Heart left ventricle (tissue), 16 donors: Measurements from ENCODE around the gene PRDM16. TPM values are rescaled to one million over a fixed set of nuclear protein-coding genes. Genes with fewer than 3 reads are reported as not detected.

Source experiments
- ATAC-seq, 4 donors: fragments of 200-7000 bp; cut with Tn5 transposase; one replicate each; pipeline ENCODE4 v1.9.1; 2020 to 2022; ENCODE audit warnings: moderate library complexity in 4 of 4, mild to moderate bottlenecking in 3 of 4, moderate number of reproducible peaks in 1 of 4
- DNase-seq, 5 donors: peaks; one replicate each; pipeline ENCODE4 v3.0.0-alpha.2; 2020
- H3K27ac ChIP-seq, 12 donors: fragments of 200-600 bp; sonication (generic) in 4 of 12; one replicate each; pipeline versions ENCODE4 v1.5.0 to v1.8.0; 2016 to 2022; ENCODE audit warnings: mild to moderate bottlenecking in 2 of 12
- H3K27me3 ChIP-seq, 9 donors: fragments of 200-600 bp; sonication (generic) in 2 of 9; one replicate each; pipeline versions ENCODE4 v1.5.1 to v1.8.0; 2016 to 2022; ENCODE audit warnings: mild to moderate bottlenecking in 3 of 9
- H3K36me3 ChIP-seq, 9 donors: fragments of 200-600 bp; sonication (generic) in 2 of 9; one replicate each; pipeline versions ENCODE4 v1.5.0 to v1.8.0; 2018 to 2022; ENCODE audit warnings: mild to moderate bottlenecking in 2 of 9
- H3K4me1 ChIP-seq, 12 donors: fragments of 200-600 bp; sonication (generic) in 4 of 12; one replicate each; pipeline versions ENCODE4 v1.5.0 to v1.8.0; 2016 to 2022; ENCODE audit warnings: mild to moderate bottlenecking in 3 of 12
- H3K4me3 ChIP-seq, 12 donors: fragments of 200-600 bp; sonication (generic) in 4 of 12; one replicate each; pipeline versions ENCODE4 v1.5.0 to v1.8.0; 2017 to 2022; ENCODE audit warnings: mild to moderate bottlenecking in 9 of 12, moderate library complexity in 4 of 12
- H3K9me3 ChIP-seq, 12 donors: fragments of 200-600 bp; sonication (generic) in 4 of 12; one replicate each; pipeline versions ENCODE4 v1.5.0 to v1.8.0; 2016 to 2022; ENCODE audit warnings: mild to moderate bottlenecking in 1 of 12
- CTCF ChIP-seq, 12 donors: fragments of 200-600 bp; sonication (generic) in 4 of 12; IDR thresholded peaks; one replicate each; pipeline versions ENCODE4 v1.5.0 to v1.8.0; 2018 to 2022; ENCODE audit warnings: antibody characterized with exemption in 12 of 12, mild to moderate bottlenecking in 5 of 12
- POLR2A ChIP-seq, 2 donors: fragments of 450-650 bp; IDR thresholded peaks; one replicate each; pipeline ENCODE4 v1.6.1; 2017; ENCODE audit warnings: antibody characterized with exemption in 2 of 2, mild to moderate bottlenecking in 2 of 2, moderate library complexity in 2 of 2
- WGBS, 4 donors: extraction: QIAGEN DNeasy Blood & Tissue Kit in 2 of 4; methylation state at CpG; one replicate each; pipeline versions ENCODE4 v1.1.5 to v1.1.7; 2013 to 2018; 5-methylcytosine and 5-hydroxymethylcytosine counted together
- intact Hi-C, 10 donors: fragments of 100-400 bp; cut with DNase I; formaldehyde crosslinking; loops; one replicate each; pipeline versions ENCODE4 v1.11.1 to v1.14.2; 2022
- polyA plus RNA-seq, 2 donors: library from polyadenylated mRNA; stranded (reverse); fragments of 200-250 nt; gene quantifications; one replicate each; pipeline ENCODE4 v1.2.3, GENCODE V29; 2013
- total RNA-seq, 9 donors: library from RNA; depleted of rRNA in 2 of 9; stranded (reverse); fragments of >200 nt in 2 of 9; fragmentation: NEBNext Ultra II Directional in 3 of 9; extraction: Animal tissue kit (Norgen Biotek cat#: 25700) in 3 of 9; gene quantifications; one replicate each; pipeline versions ENCODE4 v1.1.0 to v1.2.4, GENCODE V29; 2016 to 2023
- donor health status: ischemic (EF 13 %, LVEDD 7.1; RV severe dilation, severe dysfunction).
- donor health status: healthy with polysubstance abuse.
- donor health status: DM: no; HTN: yes; CAD: no.
- donor health status: DM: no; HTN: no; CAD: no.
- donor health status: ischemic (EF 25% LVEDD 6.9; RV normal size, moderate dysfunction).
- donor health status: ischemic (EF 25% LVEDD 5.7; RV mildly dilated, moderate dysfunction).
- donor health status: healthy.
- donor health status: DM: yes; HTN: yes; CAD: no.
- donor health status: ischemic (EF 35%, LVEDD 5.7; RV mildly dilated, moderate dysfunction).
- donor health status: nonischemic (EF 11% LVEDD 7.7; RV severe dilation, severe dysfunction).
- donor health status: DM: yes; HTN: yes; CAD: no.
- donor health status: PGD.
- donor health status: ischemic (EF 29% LVEDD 5.4; RV normal size, mild dysfunction).
- donor health status: nonischemic (EF 23%, LVEDD 6.1; RV moderate dilation, normal function).

Gene PRDM16
- total and polyA plus RNA-seq, 11 donors = 6.0 to 22.7 (median 14.0) TPM

GRCh38 chr1:3052501-3052900 is 16.5 kb upstream of the PRDM16 start:
- intact Hi-C loops = no loop called here
- peaks cover 0 to 15% (median 0%) of the 10 kb centered on the region in 9 donors for H3K27me3 ChIP-seq
- no peak overlapping the region for H3K27ac ChIP-seq
- no peak overlapping the region for H3K4me3 ChIP-seq
- H3K36me3 ChIP-seq = no peaks in the 10 kb centered on the region
- TF ChIP-seq CTCF (IDR thresholded peaks at IDR 0.05) (no peak), POLR2A (IDR thresholded peaks at IDR 0.05) (no peak)
- 85 to 98% (median 89%) methylated on average over 4 to 5 of the region's 5 CpGs for WGBS, 4 donors
- H3K4me1 ChIP-seq = no peaks in the 10 kb centered on the region
- DNase-seq = peak in 2 of 5 donors; percentile 9 to 21
- no peaks in the 10 kb centered on the region for H3K9me3 ChIP-seq
- no peak for ATAC-seq

GRCh38 chr1:3053366-3053980 is 15.5 kb upstream of the PRDM16 start:
- intact Hi-C loops = no loop called here
- 87 to 91% (median 89%) methylated on average over 9 of the region's 9 CpGs for WGBS, 4 donors
- Histone ChIP-seq H3K9me3 (no peaks in the 10 kb centered on the region), H3K36me3 (no peaks in the 10 kb centered on the region), H3K4me1 (no peaks in the 10 kb centered on the region), H3K27me3 (peaks cover 0 to 15% (median 0%) of the 10 kb centered on the region in 9 donors), H3K4me3 (no peak overlapping the region), H3K27ac (no peak overlapping the region)
- DNase-seq (peak in 2 of 5 donors; percentile 5 to 32), ATAC-seq (no peak)
- TF ChIP-seq POLR2A (IDR thresholded peaks at IDR 0.05) = no peak
- no peak for TF ChIP-seq CTCF (IDR thresholded peaks at IDR 0.05)

- ATAC-seq = no peak
- H3K36me3 ChIP-seq = peaks cover 0 to 2% (median 0%) of the 10 kb centered on the region in 9 donors
These were observed 15.0 kb upstream of the PRDM16 start for GRCh38 chr1:3053986-3054385.

GRCh38 chr1:3054474-3054873 is 14.5 kb upstream of the PRDM16 start:
- Histone ChIP-seq H3K9me3 (no peaks in the 10 kb centered on the region), H3K4me3 (no peak overlapping the region), H3K4me1 (no peaks in the 10 kb centered on the region), H3K27me3 (peaks cover 0 to 15% (median 0%) of the 10 kb centered on the region in 9 donors), H3K27ac (no peak overlapping the region), H3K36me3 (peaks cover 0 to 3% (median 0%) of the 10 kb centered on the region in 9 donors)
- intact Hi-C loops = no loop called here
- WGBS, 4 donors = 83 to 90% (median 86%) methylated on average over 10 to 12 of the region's 12 CpGs
- DNase-seq = peak in 2 of 5 donors; percentile 5 to 49
- no peak for TF ChIP-seq POLR2A (IDR thresholded peaks at IDR 0.05)
- TF ChIP-seq CTCF (IDR thresholded peaks at IDR 0.05) = no peak
- ATAC-seq = peak in 1 of 4 donors; percentile 12

More at GRCh38 chr1:3053986-3054385, 15.0 kb upstream of the PRDM16 start:
- no peak overlapping the region for H3K4me3 ChIP-seq
- H3K27me3 ChIP-seq = peaks cover 0 to 15% (median 0%) of the 10 kb centered on the region in 9 donors
- intact Hi-C loops = no loop called here
- DNase-seq = peak in 1 of 5 donors; percentile 3
- no peak overlapping the region for H3K27ac ChIP-seq
- TF ChIP-seq CTCF (IDR thresholded peaks at IDR 0.05) (no peak), POLR2A (IDR thresholded peaks at IDR 0.05) (no peak)
- H3K9me3 ChIP-seq = no peaks in the 10 kb centered on the region
- WGBS, 4 donors = 84 to 90% (median 87%) methylated on average over 5 to 6 of the region's 6 CpGs
- no peaks in the 10 kb centered on the region for H3K4me1 ChIP-seq
